Uterus (tissue), 4 donors: ENCODE data around the gene ACO2. TPM values are rescaled to one million over a fixed set of nuclear protein-coding genes. Genes with fewer than 3 reads are reported as not detected.

Source experiments
- DNase-seq, 2 donors: peaks; one replicate each; pipeline ENCODE4 v3.0.0-alpha.2; 2019 to 2020
- H3K27ac ChIP-seq, 2 donors: fragments of 200-600 bp; sonication (generic); 1 replicate in 1 of 2; 2 replicates in 1 of 2; pipeline ENCODE4 v1.5.1; 2016 to 2018
- H3K27me3 ChIP-seq, 2 donors: fragments of 200-600 bp; sonication (generic); one replicate each; pipeline ENCODE4 v1.5.1; 2018 to 2019; ENCODE audit warnings: control low read depth in 1 of 2
- H3K36me3 ChIP-seq, 2 donors: fragments of 200-600 bp; sonication (generic); one replicate each; pipeline ENCODE4 v1.5.1; 2019; ENCODE audit warnings: control low read depth in 1 of 2
- H3K4me1 ChIP-seq, 2 donors: fragments of 200-600 bp; sonication (generic); one replicate each; pipeline ENCODE4 v1.5.1; 2018 to 2019; ENCODE audit warnings: control low read depth in 1 of 2
- H3K4me3 ChIP-seq, 2 donors: fragments of 200-600 bp; sonication (generic); 1 replicate in 1 of 2; 2 replicates in 1 of 2; pipeline ENCODE4 v1.5.1; 2018 to 2019; ENCODE audit warnings: mild to moderate bottlenecking in 1 of 2
- H3K9me3 ChIP-seq, 2 donors: fragments of 200-600 bp; sonication (generic); one replicate each; pipeline ENCODE4 v1.5.1; 2019; ENCODE audit warnings: control low read depth in 1 of 2
- CTCF ChIP-seq, 4 experiments: fragments of 200-600 bp in 2 of 4; fragments of 450-650 bp in 2 of 4; sonication (generic) in 2 of 4; IDR thresholded peaks; one replicate each; pipeline ENCODE4 v1.5.1; 2016 to 2019; ENCODE audit warnings: antibody characterized with exemption in 4 of 4, mild to moderate bottlenecking in 2 of 4, moderate library complexity in 1 of 4
- POLR2A ChIP-seq, 2 donors: fragments of 450-650 bp; IDR thresholded peaks; one replicate each; pipeline ENCODE4 v1.6.1; 2016; ENCODE audit warnings: antibody characterized with exemption in 2 of 2, mild to moderate bottlenecking in 1 of 2, moderate library complexity in 1 of 2
- intact Hi-C: fragments of 100-400 bp; cut with DNase I; formaldehyde crosslinking; loops from one replicate; pipeline ENCODE4 v1.15.1; 2023; ENCODE audit warnings: low total_unique reads
- total RNA-seq, 4 donors: library from RNA; depleted of rRNA in 3 of 4; stranded (reverse); fragments of >200 nt in 3 of 4; gene quantifications; one replicate each; pipeline versions ENCODE4 v1.1.0 to v1.2.4, GENCODE V29; 2014 to 2023
- donor health status: DM: yes; HTN: yes; CAD: no.

The ACO2 gene
- total RNA-seq, 4 donors from 2014 or later, result 21.5 to 64.4 (median 47.1) TPM

- H3K27ac ChIP-seq, result peak overlapping the region; percentile 68 to 78
- H3K4me1 ChIP-seq, result peaks cover 14 to 20% of the 10 kb centered on the region in 2 donors
- no peaks in the 10 kb centered on the region for H3K27me3 ChIP-seq
- TF ChIP-seq CTCF (IDR thresholded peaks at IDR 0.05), result no peak
- no peak for TF ChIP-seq POLR2A (IDR thresholded peaks at IDR 0.05)
- DNase-seq, result no peak
- no peaks in the 10 kb centered on the region for H3K36me3 ChIP-seq
- intact Hi-C loops, result no loop called here
- no peak overlapping the region for H3K4me3 ChIP-seq
- no peaks in the 10 kb centered on the region for H3K9me3 ChIP-seq
Observed at GRCh38 chr22:41480397-41480735, 11.4 kb downstream of the ACO2 start.

GRCh38 chr22:41481131-41481830 is 12.4 kb downstream of the ACO2 start:
- Histone ChIP-seq H3K27ac (peak overlapping the region; percentile 68 to 78), H3K4me1 (peaks cover 14 to 20% of the 10 kb centered on the region in 2 donors), H3K36me3 (no peaks in the 10 kb centered on the region), H3K4me3 (no peak overlapping the region), H3K9me3 (no peaks in the 10 kb centered on the region), H3K27me3 (no peaks in the 10 kb centered on the region)
- intact Hi-C loops, result no loop called here
- TF ChIP-seq POLR2A (IDR thresholded peaks at IDR 0.05) (no peak), CTCF (IDR thresholded peaks at IDR 0.05) (no peak)
- DNase-seq, result peak; percentile 39 to 43

- Histone ChIP-seq H3K4me3 (no peak overlapping the region), H3K4me1 (peaks cover 14 to 20% of the 10 kb centered on the region in 2 donors), H3K9me3 (no peaks in the 10 kb centered on the region), H3K27me3 (no peaks in the 10 kb centered on the region), H3K36me3 (no peaks in the 10 kb centered on the region), H3K27ac (peak overlapping the region; percentile 68 to 78)
- intact Hi-C loops, result no loop called here
- no peak for TF ChIP-seq POLR2A (IDR thresholded peaks at IDR 0.05)
- no peak for TF ChIP-seq CTCF (IDR thresholded peaks at IDR 0.05)
- DNase-seq, result no peak
Observed at GRCh38 chr22:41481925-41482318, 13.0 kb downstream of the ACO2 start.

- peak overlapping the region; percentile 68 to 78 for H3K27ac ChIP-seq
- intact Hi-C loops, result no loop called here
Observed at GRCh38 chr22:41482319-41482935, 13.5 kb downstream of the ACO2 start.

More at GRCh38 chr22:41482319-41482935, 13.5 kb downstream of the ACO2 start:
- Histone ChIP-seq H3K9me3 (no peaks in the 10 kb centered on the region), H3K4me3 (no peak overlapping the region), H3K27me3 (no peaks in the 10 kb centered on the region), H3K4me1 (peaks cover 14 to 20% of the 10 kb centered on the region in 2 donors), H3K36me3 (no peaks in the 10 kb centered on the region)
- DNase-seq, result no peak
- TF ChIP-seq POLR2A (IDR thresholded peaks at IDR 0.05) (no peak), CTCF (IDR thresholded peaks at IDR 0.05) (no peak)
